Measurements from ENCODE around the gene ACTMAP. TPM values are rescaled to one million over a fixed set of nuclear protein-coding genes. Genes with fewer than 3 reads are reported as not detected.
A peak's percentile ranks its signal among the peaks of the same experiment; 100 is the strongest.

ACTMAP gene
- total and polyA plus RNA-seq, 2 of the 13 experiments (the other 11 are each of a cell fraction or from before 2014, with no cell fraction given): 2.2 to 7.9 TPM

DNA sequence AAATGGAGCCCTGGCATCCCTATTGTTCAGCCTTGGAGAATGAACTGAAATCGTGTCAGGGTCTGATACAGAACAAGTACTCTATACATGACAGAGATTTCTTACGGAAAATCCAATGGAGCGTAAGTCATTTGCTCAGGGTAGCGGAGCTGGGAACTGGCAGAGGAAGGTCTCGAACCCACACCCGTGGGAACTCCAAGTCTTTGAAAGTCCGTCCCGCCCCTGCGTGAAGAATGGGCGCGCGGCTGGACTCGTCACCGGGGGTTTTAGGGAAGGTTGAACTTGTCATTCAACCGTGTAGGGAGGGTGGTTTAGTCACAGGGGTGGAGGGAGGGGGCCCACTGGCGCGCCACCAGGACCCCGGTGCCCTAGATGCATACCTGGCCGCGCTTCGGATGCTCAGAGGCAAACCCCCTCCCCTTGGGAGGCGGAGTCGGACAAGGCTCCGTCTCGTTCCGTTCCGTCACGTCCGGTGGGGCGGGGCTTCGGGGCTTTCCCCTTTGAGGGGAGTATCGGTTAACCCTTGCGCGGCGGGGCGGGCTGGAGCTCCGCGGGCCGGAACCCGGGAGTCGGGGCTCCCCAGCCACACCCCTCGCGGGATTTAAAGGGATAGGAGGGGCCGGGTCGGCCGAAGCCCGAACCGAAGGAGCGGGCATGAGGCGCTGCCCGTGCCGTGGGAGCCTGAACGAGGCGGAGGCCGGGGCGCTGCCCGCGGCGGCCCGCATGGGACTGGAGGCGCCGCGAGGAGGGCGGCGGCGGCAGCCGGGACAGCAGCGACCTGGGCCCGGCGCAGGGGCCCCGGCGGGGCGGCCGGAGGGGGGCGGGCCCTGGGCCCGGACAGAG, 33.6 kb downstream of the ACTMAP start, which contains the start of the genes COQ8B and ITPKC (continued):
- TF ChIP-seq, protein P1, sequence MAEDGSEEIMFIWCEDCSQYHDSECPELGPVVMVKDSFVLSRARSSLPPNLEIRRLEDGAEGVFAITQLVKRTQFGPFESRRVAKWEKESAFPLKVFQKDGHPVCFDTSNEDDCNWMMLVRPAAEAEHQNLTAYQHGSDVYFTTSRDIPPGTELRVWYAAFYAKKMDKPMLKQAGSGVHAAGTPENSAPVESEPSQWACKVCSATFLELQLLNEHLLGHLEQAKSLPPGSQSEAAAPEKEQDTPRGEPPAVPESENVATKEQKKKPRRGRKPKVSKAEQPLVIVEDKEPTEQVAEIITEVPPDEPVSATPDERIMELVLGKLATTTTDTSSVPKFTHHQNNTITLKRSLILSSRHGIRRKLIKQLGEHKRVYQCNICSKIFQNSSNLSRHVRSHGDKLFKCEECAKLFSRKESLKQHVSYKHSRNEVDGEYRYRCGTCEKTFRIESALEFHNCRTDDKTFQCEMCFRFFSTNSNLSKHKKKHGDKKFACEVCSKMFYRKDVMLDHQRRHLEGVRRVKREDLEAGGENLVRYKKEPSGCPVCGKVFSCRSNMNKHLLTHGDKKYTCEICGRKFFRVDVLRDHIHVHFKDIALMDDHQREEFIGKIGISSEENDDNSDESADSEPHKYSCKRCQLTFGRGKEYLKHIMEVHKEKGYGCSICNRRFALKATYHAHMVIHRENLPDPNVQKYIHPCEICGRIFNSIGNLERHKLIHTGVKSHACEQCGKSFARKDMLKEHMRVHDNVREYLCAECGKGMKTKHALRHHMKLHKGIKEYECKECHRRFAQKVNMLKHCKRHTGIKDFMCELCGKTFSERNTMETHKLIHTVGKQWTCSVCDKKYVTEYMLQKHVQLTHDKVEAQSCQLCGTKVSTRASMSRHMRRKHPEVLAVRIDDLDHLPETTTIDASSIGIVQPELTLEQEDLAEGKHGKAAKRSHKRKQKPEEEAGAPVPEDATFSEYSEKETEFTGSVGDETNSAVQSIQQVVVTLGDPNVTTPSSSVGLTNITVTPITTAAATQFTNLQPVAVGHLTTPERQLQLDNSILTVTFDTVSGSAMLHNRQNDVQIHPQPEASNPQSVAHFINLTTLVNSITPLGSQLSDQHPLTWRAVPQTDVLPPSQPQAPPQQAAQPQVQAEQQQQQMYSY (CRISPR knock-in tag; IDR thresholded peaks at IDR 0.05): no peak; the same call in 1 of the 2 replicates
- no peak for TF ChIP-seq ZBTB38 (CRISPR knock-in tag; IDR thresholded peaks at IDR 0.05)
- TF ChIP-seq ZNF839 (CRISPR knock-in tag; IDR thresholded peaks at IDR 0.05; ENCODE audit: borderline replicate concordance): no peak
- TF ChIP-seq MATR3 (CRISPR knock-in tag; IDR thresholded peaks at IDR 0.05): no peak
- TF ChIP-seq RARG (CRISPR knock-in tag; IDR thresholded peaks at IDR 0.05; ENCODE audit: low read depth): no peak
- TF ChIP-seq, protein P2, sequence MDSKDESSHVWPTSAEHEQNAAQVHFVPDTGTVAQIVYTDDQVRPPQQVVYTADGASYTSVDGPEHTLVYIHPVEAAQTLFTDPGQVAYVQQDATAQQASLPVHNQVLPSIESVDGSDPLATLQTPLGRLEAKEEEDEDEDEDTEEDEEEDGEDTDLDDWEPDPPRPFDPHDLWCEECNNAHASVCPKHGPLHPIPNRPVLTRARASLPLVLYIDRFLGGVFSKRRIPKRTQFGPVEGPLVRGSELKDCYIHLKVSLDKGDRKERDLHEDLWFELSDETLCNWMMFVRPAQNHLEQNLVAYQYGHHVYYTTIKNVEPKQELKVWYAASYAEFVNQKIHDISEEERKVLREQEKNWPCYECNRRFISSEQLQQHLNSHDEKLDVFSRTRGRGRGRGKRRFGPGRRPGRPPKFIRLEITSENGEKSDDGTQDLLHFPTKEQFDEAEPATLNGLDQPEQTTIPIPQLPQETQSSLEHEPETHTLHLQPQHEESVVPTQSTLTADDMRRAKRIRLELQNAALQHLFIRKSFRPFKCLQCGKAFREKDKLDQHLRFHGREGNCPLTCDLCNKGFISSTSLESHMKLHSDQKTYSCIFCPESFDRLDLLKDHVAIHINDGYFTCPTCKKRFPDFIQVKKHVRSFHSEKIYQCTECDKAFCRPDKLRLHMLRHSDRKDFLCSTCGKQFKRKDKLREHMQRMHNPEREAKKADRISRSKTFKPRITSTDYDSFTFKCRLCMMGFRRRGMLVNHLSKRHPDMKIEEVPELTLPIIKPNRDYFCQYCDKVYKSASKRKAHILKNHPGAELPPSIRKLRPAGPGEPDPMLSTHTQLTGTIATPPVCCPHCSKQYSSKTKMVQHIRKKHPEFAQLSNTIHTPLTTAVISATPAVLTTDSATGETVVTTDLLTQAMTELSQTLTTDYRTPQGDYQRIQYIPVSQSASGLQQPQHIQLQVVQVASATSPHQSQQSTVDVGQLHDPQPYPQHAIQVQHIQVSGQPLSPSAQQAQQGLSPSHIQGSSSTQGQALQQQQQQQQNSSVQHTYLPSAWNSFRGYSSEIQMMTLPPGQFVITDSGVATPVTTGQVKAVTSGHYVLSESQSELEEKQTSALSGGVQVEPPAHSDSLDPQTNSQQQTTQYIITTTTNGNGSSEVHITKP (CRISPR knock-in tag; IDR thresholded peaks at IDR 0.05; ENCODE audit: low read depth): peak; percentile 26; the same call in 1 of the 2 replicates
- TF ChIP-seq, protein P3, sequence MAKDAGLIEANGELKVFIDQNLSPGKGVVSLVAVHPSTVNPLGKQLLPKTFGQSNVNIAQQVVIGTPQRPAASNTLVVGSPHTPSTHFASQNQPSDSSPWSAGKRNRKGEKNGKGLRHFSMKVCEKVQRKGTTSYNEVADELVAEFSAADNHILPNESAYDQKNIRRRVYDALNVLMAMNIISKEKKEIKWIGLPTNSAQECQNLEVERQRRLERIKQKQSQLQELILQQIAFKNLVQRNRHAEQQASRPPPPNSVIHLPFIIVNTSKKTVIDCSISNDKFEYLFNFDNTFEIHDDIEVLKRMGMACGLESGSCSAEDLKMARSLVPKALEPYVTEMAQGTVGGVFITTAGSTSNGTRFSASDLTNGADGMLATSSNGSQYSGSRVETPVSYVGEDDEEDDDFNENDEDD (CRISPR knock-in tag; IDR thresholded peaks at IDR 0.05; ENCODE audit: borderline replicate concordance): peak; percentile 11; the same call in 1 of the 2 replicates
- TF ChIP-seq, protein P4, sequence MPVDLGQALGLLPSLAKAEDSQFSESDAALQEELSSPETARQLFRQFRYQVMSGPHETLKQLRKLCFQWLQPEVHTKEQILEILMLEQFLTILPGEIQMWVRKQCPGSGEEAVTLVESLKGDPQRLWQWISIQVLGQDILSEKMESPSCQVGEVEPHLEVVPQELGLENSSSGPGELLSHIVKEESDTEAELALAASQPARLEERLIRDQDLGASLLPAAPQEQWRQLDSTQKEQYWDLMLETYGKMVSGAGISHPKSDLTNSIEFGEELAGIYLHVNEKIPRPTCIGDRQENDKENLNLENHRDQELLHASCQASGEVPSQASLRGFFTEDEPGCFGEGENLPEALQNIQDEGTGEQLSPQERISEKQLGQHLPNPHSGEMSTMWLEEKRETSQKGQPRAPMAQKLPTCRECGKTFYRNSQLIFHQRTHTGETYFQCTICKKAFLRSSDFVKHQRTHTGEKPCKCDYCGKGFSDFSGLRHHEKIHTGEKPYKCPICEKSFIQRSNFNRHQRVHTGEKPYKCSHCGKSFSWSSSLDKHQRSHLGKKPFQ (CRISPR knock-in tag; IDR thresholded peaks at IDR 0.05; ENCODE audit: insufficient replicate concordance): no peak
- no peak for TF ChIP-seq WIZ (CRISPR knock-in tag; IDR thresholded peaks at IDR 0.05)
- TF ChIP-seq ZNF598 (CRISPR knock-in tag; IDR thresholded peaks at IDR 0.05; ENCODE audit: borderline replicate concordance): no peak
- peak; percentile 50; the same call in 1 of the 2 replicates for TF ChIP-seq CBX5 (CRISPR knock-in tag; IDR thresholded peaks at IDR 0.05; ENCODE audit: borderline replicate concordance)
- no peak; the same call in 1 of the 2 replicates for TF ChIP-seq ATF7-NPFF (CRISPR knock-in tag; IDR thresholded peaks at IDR 0.05; ENCODE audit: low read depth)
- TF ChIP-seq ETV6 (CRISPR knock-in tag; conservative IDR thresholded peaks at IDR 0.05): no peak
- no peak for TF ChIP-seq ZNF749 (CRISPR knock-in tag; IDR thresholded peaks at IDR 0.05; ENCODE audit: borderline replicate concordance)
- peak; percentile 33; the same call in 1 of the 2 replicates for TF ChIP-seq ZNF614 (CRISPR knock-in tag; IDR thresholded peaks at IDR 0.05; ENCODE audit: borderline replicate concordance)
